A673 (cell line): ENCODE results near the gene RASA3. TPM values are rescaled to one million over a fixed set of nuclear protein-coding genes. Genes with fewer than 3 reads are reported as not detected.

Experiments used
- BruUV-seq: library from RNA; stranded (reverse); fragments of 400-500 nt; replicated peaks from 2 replicates; lab custom pipeline; 2021; lab: Mats Ljungman, UMichigan
- CTCF ChIA-PET: fragments of 300-600 bp; sonication (Branson Sonifier 250); formaldehyde crosslinking; loops from one replicate; lab custom pipeline; 2022; ENCODE audit warnings: antibody characterized with exemption; lab: Charles Lee
- POLR2A ChIA-PET: fragments of 300-600 bp; sonication (Branson Sonifier 250); formaldehyde crosslinking; loops from one replicate; lab custom pipeline; 2022; ENCODE audit warnings: antibody characterized with exemption; ENCODE audit not compliant: low non-redundant PET; lab: Charles Lee
- DNase-seq: peaks from one replicate; pipeline ENCODE4 v3.0.0-alpha.2; 2015; ENCODE audit warnings: low spot score
- H3K27ac ChIP-seq: fragments of 200-600 bp; sonication (generic); 2 replicates; pipeline ENCODE4 v1.5.1; 2016; ENCODE audit warnings: mixed run types, low read depth, mild to moderate bottlenecking, mixed read lengths, antibody characterized with exemption, low read length; ENCODE audit not compliant: poor library complexity, severe bottlenecking
- H3K27me3 ChIP-seq: fragments of 200-600 bp; sonication (generic); replicated peaks from 2 replicates; pipeline ENCODE4 v1.6.1; 2017; ENCODE audit warnings: mixed run types, low read depth, mild to moderate bottlenecking, mixed read lengths, antibody characterized with exemption, low read length; ENCODE audit not compliant: insufficient read depth, poor library complexity
- H3K36me3 ChIP-seq: fragments of 200-600 bp; sonication (generic); 2 replicates; pipeline ENCODE4 v1.6.1; 2016; ENCODE audit warnings: mixed run types, mild to moderate bottlenecking, mixed read lengths, antibody characterized with exemption, low read length; ENCODE audit not compliant: insufficient read depth, poor library complexity, severe bottlenecking
- H3K4me1 ChIP-seq: fragments of 200-600 bp; sonication (generic); 2 replicates; pipeline ENCODE4 v1.6.1; 2017; ENCODE audit warnings: mixed run types, mild to moderate bottlenecking, mixed read lengths, antibody characterized with exemption, low read length; ENCODE audit not compliant: insufficient read depth, poor library complexity, severe bottlenecking
- H3K4me3 ChIP-seq: fragments of 200-600 bp; sonication (generic); 2 replicates; pipeline ENCODE4 v1.5.1; 2016; ENCODE audit warnings: low read depth, mixed run types, mild to moderate bottlenecking, mixed read lengths, low read length; ENCODE audit not compliant: poor library complexity, severe bottlenecking
- H3K9me3 ChIP-seq: fragments of 200-600 bp; sonication (generic); 2 replicates; pipeline ENCODE4 v1.6.1; 2016; ENCODE audit warnings: mixed run types, low read depth, mild to moderate bottlenecking, mixed read lengths, antibody characterized with exemption, low read length; ENCODE audit not compliant: poor library complexity, severe bottlenecking
- EZH2 ChIP-seq: fragments of 200-600 bp; sonication (generic); IDR thresholded peaks from 2 replicates; pipeline ENCODE4 v1.6.1; 2017; ENCODE audit warnings: borderline replicate concordance, low read depth, mild to moderate bottlenecking, mixed read lengths, antibody characterized with exemption, low read length; ENCODE audit not compliant: poor library complexity, severe bottlenecking
- intact Hi-C: fragments of 100-400 bp; cut with micrococcal nuclease; formaldehyde crosslinking; loops from one replicate; pipeline ENCODE4 v1.10.0; 2022; ENCODE audit not compliant: unreplicated experiment
- total RNA-seq: library from RNA; stranded (reverse); gene quantifications from 2 replicates; pipeline ENCODE4 v1.2.3, GENCODE V29; 2021
- TF ChIP-seq, protein P1 (sequence below): fragments of 300-800, 200-600 bp; sonication (generic); conservative IDR thresholded peaks from 2 replicates; pipeline ENCODE4 v1.5.1; 2017; ENCODE audit warnings: low read depth, mild to moderate bottlenecking, antibody characterized with exemption, low read length, moderate library complexity, mixed read lengths

The RASA3 gene
- total RNA-seq, 1 experiment from 2014 or later: 22.1 TPM

DNA sequence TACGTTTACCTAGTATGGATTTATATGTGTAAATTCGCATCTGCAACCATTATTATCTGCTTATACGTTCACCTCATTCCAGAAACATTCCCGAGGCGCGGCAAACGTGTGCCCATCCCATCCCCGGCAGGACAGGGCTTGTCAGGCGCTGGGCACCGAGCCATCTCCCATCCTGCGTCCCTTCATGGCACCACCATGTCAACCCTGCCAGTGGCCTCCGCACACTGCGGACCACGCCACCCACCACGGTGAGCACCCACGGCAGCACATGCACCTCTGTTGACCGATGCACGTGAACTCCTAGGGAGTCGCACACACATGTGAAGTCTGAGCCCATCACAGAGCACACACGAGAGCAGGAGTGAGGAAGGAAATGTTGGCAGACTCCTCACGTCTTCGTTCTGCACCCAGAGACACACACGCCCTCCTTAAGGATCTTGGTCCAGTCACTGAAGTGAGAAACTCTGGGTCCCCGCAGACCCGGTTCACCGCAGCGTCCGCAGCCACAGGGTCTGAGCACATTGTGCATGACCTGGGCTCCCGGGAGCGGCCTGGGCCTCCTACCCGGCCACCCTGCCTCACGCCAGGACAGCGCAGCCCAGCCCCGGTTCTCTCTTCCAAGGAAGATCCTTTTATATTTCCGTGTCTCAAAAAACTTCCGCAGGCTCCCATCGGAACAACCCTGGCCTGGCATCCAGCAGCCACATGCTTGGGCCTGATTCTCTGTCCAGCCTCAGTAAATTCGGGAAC, 90.2 kb downstream of the RASA3 start:
- Histone ChIP-seq H3K4me1 (peaks cover 11% of the 10 kb centered on the region), H3K9me3 (no peaks in the 10 kb centered on the region), H3K4me3 (no peak overlapping the region), H3K36me3 (no peaks in the 10 kb centered on the region), H3K27ac (no peak overlapping the region), H3K27me3 (no peaks in the 10 kb centered on the region)
- CTCF ChIA-PET: no interaction called here
- BruUV-seq: no TSS peak
- DNase-seq: no peak
- POLR2A ChIA-PET: no interaction called here
- intact Hi-C loops: no loop called here
- TF ChIP-seq, protein P1, sequence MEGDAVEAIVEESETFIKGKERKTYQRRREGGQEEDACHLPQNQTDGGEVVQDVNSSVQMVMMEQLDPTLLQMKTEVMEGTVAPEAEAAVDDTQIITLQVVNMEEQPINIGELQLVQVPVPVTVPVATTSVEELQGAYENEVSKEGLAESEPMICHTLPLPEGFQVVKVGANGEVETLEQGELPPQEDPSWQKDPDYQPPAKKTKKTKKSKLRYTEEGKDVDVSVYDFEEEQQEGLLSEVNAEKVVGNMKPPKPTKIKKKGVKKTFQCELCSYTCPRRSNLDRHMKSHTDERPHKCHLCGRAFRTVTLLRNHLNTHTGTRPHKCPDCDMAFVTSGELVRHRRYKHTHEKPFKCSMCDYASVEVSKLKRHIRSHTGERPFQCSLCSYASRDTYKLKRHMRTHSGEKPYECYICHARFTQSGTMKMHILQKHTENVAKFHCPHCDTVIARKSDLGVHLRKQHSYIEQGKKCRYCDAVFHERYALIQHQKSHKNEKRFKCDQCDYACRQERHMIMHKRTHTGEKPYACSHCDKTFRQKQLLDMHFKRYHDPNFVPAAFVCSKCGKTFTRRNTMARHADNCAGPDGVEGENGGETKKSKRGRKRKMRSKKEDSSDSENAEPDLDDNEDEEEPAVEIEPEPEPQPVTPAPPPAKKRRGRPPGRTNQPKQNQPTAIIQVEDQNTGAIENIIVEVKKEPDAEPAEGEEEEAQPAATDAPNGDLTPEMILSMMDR: no peak
- TF ChIP-seq EZH2: no peak

DNA sequence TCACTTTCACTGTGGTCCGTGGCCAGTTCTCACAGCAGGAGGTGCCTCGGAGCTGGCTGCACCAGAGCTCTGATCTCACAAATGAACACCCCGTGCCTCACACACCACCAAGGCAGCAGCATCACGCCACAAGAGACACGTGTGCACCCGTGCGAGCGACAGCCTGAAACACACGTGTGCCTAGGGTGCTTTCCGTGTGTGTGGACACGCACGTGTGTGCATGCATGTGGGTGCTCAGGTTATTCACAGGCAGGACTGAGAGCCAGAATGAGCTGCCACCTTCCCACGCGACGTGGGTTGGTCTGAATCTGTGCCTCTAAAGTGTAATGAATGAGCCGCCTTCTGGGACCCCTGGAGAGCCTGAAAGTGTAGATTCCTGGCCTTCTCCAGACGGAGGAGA, 90.9 kb downstream of the RASA3 start:
- no peak for DNase-seq
- no peak for TF ChIP-seq EZH2
- TF ChIP-seq, protein P1: no peak
- ChIA-PET CTCF (no interaction called here), POLR2A (no interaction called here)
- Histone ChIP-seq H3K27ac (no peak overlapping the region), H3K4me3 (no peak overlapping the region), H3K27me3 (no peaks in the 10 kb centered on the region), H3K4me1 (peaks cover 11% of the 10 kb centered on the region), H3K9me3 (no peaks in the 10 kb centered on the region), H3K36me3 (no peaks in the 10 kb centered on the region)
- intact Hi-C loops: no loop called here
- no TSS peak for BruUV-seq

DNA sequence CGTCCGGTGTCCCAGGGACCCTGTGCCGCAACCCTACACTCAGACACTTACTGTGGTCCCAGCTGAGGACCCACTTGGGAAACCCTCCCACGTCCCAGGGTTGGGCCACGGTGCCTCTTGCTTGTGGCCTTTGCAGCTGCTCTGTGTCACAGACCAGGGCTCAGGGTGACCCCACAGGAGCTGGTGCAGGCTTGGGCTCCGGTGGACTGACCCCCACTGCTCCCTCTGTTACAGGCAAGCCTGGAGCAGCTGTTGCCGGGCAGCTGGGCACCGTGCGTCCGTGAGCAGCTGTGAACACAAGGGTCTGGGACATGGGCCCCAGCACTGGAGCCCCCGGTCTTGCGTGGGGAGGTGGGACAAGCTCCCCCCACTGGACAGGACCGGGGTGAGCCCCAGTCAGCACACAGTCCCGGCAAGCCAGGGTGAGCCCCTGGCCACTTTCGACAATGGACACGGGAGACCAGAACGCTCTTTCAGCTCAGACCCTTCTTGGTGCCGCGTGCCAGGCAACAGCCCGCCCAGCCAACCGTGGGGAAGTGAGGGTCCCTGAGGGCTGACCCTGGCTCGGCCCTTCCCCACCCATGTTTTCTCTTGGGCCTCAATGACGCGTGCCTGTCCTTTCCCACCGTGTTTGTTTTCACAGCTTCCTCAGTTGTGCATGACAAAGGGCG, 92.8 kb downstream of the RASA3 start:
- no peak for DNase-seq
- no peak for TF ChIP-seq EZH2
- TF ChIP-seq, protein P1: no peak
- H3K9me3 ChIP-seq: no peaks in the 10 kb centered on the region
- peaks cover 11% of the 10 kb centered on the region for H3K4me1 ChIP-seq
- no peaks in the 10 kb centered on the region for H3K27me3 ChIP-seq
- intact Hi-C loops: no loop called here
- H3K4me3 ChIP-seq: no peak overlapping the region
- BruUV-seq: no TSS peak
- H3K36me3 ChIP-seq: no peaks in the 10 kb centered on the region
- CTCF ChIA-PET: no interaction called here
- POLR2A ChIA-PET: no interaction called here
- H3K27ac ChIP-seq: no peak overlapping the region
